ENCODE data around the gene ZNF207.
A peak's percentile ranks its signal among the peaks of the same experiment; 100 is the strongest.
"Not testable (repeated sequence)": the region's sequence is repeated elsewhere in the genome, so short reads cannot be mapped to it uniquely, and the experiment has no call there.

The ZNF207 gene

GRCh38 chr17:32349854-32350665, at the start of gene ZNF207:
TSS of gene ZNF207 (plus strand) at chr17:32350157. CDS start at chr17:32350286, 129 bp downstream.
- DNase-seq = peak; percentile 96

- DNase-seq = no peak
Measured at GRCh38 chr17:32302037-32302436, 47.9 kb upstream of the ZNF207 start.

GRCh38 chr17:32302860-32303649, 46.9 kb upstream of the ZNF207 start:
- DNase-seq = no peak

GRCh38 chr17:32303781-32304288, 46.1 kb upstream of the ZNF207 start:
- no peak for DNase-seq

GRCh38 chr17:32305049-32305448, 44.9 kb upstream of the ZNF207 start:
- DNase-seq = no peak

- no peak for DNase-seq
Measured at GRCh38 chr17:32307658-32308057, 42.3 kb upstream of the ZNF207 start.

- DNase-seq = no peak
Measured at GRCh38 chr17:32311028-32311536, 38.9 kb upstream of the ZNF207 start.

GRCh38 chr17:32314636-32315035, 35.3 kb upstream of the ZNF207 start:
- no peak for DNase-seq

GRCh38 chr17:32315171-32315570, 34.8 kb upstream of the ZNF207 start:
- no peak for DNase-seq

- not testable (repeated sequence) for DNase-seq
Measured at GRCh38 chr17:32316653-32317052, 33.3 kb upstream of the ZNF207 start.

- DNase-seq = no peak
Measured at GRCh38 chr17:32317353-32317752, 32.6 kb upstream of the ZNF207 start.

- DNase-seq = no peak
Measured at GRCh38 chr17:32318071-32318470, 31.9 kb upstream of the ZNF207 start.

- DNase-seq = peak; percentile 93
Measured at GRCh38 chr17:32319548-32319905, 30.4 kb upstream of the ZNF207 start.

- DNase-seq = not testable (repeated sequence)
Measured at GRCh38 chr17:32320080-32320479, 29.9 kb upstream of the ZNF207 start.

- no peak for DNase-seq
Measured at GRCh38 chr17:32320847-32321246, 29.1 kb upstream of the ZNF207 start.

- DNase-seq = no peak
Measured at GRCh38 chr17:32323046-32323445, 26.9 kb upstream of the ZNF207 start.

- no peak for DNase-seq
Measured at GRCh38 chr17:32323811-32324491, 26.0 kb upstream of the ZNF207 start.

GRCh38 chr17:32327911-32328310, 22.0 kb upstream of the ZNF207 start:
- DNase-seq = no peak

- no peak for DNase-seq
Measured at GRCh38 chr17:32330147-32330546, 19.8 kb upstream of the ZNF207 start.

GRCh38 chr17:32331243-32332040, 18.5 kb upstream of the ZNF207 start:
- no peak for DNase-seq

GRCh38 chr17:32333187-32333586, 16.8 kb upstream of the ZNF207 start:
- no peak for DNase-seq

- DNase-seq = no peak
Measured at GRCh38 chr17:32335046-32335445, 14.9 kb upstream of the ZNF207 start.

Data from activated CD8-positive, alpha-beta memory T cell treated with anti-CD3 and anti-CD28 coated beads for 24 hours (primary cell).